ENCODE results near the gene DLEC1.
A peak's percentile ranks its signal among the peaks of the same experiment; 100 is the strongest.
"Not testable (repeated sequence)": the region's sequence is repeated elsewhere in the genome, so short reads cannot be mapped to it uniquely, and the experiment has no call there.

Gene DLEC1

DNA sequence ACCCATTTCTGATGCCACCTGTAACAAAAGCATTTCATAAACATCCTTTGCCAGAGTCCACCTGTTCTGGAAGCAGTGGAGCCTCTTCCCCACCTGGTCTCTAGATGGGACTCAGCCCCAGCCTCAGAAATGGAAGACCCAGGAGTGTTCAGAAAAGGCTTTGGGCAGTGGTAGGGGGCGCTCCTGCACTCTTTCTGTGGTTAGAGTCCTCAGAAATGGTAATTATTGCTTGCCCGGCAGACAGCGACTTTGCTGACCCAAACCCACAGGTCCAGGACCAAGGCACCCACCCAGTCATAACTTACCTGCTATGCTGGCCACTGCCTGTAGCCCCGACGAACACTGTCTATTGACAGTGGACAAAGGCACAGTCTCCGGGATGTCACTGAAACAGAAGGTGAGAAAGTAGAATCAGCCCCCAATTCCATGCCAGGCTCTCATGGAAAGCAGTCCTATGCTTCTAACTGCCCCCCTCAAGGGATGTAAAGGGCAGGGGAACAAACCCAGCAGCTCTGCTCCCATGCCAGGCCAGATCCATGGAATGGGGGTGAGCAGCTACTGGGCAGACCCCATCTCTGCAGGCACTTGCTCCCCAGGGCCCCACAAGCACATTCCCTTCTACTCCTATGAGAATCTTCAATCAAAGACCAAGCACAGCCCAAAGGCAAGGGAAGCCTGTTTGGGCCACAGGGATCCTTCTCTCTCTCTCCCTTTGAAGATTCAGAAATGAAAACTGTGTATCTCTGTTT is 92.8 kb downstream of the DLEC1 start:
- H2AFZ ChIP-seq (ENCODE audit: low read depth, low read length), result no peak overlapping the region
- H3K4me3 ChIP-seq (ENCODE audit: low read length), result no peak overlapping the region
- no peak overlapping the region for H3K9ac ChIP-seq (ENCODE audit: low read length)
- H3K36me3 ChIP-seq (replicated peaks; ENCODE audit: low read depth, low read length), result peaks cover 58% of the 10 kb centered on the region
- no peaks in the 10 kb centered on the region for H3K9me3 ChIP-seq (ENCODE audit: insufficient read depth, low read length)
- peaks cover 27% of the 10 kb centered on the region for H3K79me2 ChIP-seq (ENCODE audit: low read length)
- peaks cover 27% of the 10 kb centered on the region for H3K4me1 ChIP-seq (ENCODE audit: low read length)
- TF ChIP-seq, protein P1, sequence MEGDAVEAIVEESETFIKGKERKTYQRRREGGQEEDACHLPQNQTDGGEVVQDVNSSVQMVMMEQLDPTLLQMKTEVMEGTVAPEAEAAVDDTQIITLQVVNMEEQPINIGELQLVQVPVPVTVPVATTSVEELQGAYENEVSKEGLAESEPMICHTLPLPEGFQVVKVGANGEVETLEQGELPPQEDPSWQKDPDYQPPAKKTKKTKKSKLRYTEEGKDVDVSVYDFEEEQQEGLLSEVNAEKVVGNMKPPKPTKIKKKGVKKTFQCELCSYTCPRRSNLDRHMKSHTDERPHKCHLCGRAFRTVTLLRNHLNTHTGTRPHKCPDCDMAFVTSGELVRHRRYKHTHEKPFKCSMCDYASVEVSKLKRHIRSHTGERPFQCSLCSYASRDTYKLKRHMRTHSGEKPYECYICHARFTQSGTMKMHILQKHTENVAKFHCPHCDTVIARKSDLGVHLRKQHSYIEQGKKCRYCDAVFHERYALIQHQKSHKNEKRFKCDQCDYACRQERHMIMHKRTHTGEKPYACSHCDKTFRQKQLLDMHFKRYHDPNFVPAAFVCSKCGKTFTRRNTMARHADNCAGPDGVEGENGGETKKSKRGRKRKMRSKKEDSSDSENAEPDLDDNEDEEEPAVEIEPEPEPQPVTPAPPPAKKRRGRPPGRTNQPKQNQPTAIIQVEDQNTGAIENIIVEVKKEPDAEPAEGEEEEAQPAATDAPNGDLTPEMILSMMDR (IDR thresholded peaks at IDR 0.05; ENCODE audit: low read depth, low read length), result peak; percentile 94
- no peak for TF ChIP-seq EZH2phosphoT487 (IDR thresholded peaks at IDR 0.05; ENCODE audit: low read depth)
- peaks cover 29% of the 10 kb centered on the region for H4K20me1 ChIP-seq (ENCODE audit: insufficient read depth, low read length)
- peak overlapping the region; percentile 43 for H3K4me2 ChIP-seq (ENCODE audit: low read length)
- no peak overlapping the region for H3K27ac ChIP-seq (ENCODE audit: low read length)
- H3K27me3 ChIP-seq (ENCODE audit: low read depth, low read length), result no peaks in the 10 kb centered on the region

DNA sequence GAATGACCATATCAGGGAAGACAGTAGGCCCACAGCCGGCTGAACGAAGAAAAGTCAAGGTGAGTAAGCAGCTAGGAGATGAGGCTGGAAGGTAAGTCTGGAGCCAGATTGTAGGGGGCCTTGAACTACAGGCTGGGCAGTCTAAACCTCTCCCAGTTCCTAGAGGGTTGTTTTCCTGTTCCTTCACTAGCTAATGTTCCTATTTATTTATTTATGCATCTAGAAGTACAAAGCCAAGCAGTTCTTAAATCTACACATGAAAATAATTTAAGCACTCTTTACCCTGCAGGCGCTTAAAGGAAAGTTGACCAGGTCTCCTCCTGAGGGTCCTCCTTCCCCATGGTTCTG is 94.2 kb downstream of the DLEC1 start:
- TF ChIP-seq EZH2phosphoT487 (IDR thresholded peaks at IDR 0.05; ENCODE audit: low read depth), result no peak
- TF ChIP-seq, protein P1 (IDR thresholded peaks at IDR 0.05; ENCODE audit: low read depth, low read length), result no peak
- Histone ChIP-seq H3K9me3 (ENCODE audit: insufficient read depth, low read length) (no peaks in the 10 kb centered on the region), H3K4me3 (ENCODE audit: low read length) (no peak overlapping the region), H3K9ac (ENCODE audit: low read length) (no peak overlapping the region), H3K27ac (ENCODE audit: low read length) (no peak overlapping the region), H4K20me1 (ENCODE audit: insufficient read depth, low read length) (peaks cover 29% of the 10 kb centered on the region), H3K27me3 (ENCODE audit: low read depth, low read length) (no peaks in the 10 kb centered on the region), H3K4me2 (ENCODE audit: low read length) (no peak overlapping the region), H3K36me3 (replicated peaks; ENCODE audit: low read depth, low read length) (peaks cover 45% of the 10 kb centered on the region), H3K4me1 (ENCODE audit: low read length) (peaks cover 34% of the 10 kb centered on the region), H3K79me2 (ENCODE audit: low read length) (peaks cover 33% of the 10 kb centered on the region), H2AFZ (ENCODE audit: low read depth, low read length) (no peak overlapping the region)

DNA sequence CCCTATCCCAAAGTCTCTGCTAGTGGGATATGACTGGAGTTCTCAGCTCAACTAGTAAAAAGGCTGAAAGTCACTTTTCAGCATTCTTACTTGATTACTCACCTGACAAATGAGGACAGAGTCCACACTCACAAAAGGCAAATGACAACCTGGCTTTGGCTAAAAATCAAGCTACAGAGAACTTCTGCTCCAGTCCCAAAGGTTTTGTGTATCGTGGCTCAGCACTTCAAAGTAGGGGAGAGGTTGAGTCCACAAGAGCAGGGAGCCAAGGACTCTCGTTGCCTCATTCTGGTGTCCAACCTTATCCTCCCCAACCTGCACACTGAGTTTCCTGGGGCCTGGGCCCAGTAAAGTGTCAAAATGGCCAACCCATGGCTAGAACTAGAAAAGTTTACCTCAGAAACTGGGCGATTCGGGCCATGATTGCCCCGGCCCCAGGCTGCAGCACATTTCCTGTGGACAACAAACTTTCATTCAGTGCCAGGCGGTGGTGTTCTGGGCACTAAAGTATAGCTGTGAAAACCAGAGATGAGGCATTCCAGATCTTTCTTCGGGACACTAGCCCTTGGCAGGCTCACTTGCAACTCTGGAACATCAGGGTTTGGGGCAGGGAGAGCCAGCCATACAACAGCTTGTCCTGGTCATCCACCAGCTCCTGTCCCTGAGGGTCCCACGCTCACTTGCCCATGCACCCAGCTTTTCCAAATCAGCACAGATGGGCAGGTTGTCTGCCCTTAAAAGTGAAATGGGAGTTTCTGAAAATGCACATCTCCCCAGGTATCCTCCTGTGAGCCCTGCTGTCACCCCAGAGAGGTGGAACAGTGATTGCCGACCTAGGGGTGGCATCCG is 94.8 kb downstream of the DLEC1 start:
- Histone ChIP-seq H3K4me2 (ENCODE audit: low read length) (no peak overlapping the region), H3K36me3 (replicated peaks; ENCODE audit: low read depth, low read length) (peaks cover 42% of the 10 kb centered on the region)
- TF ChIP-seq, protein P1 (IDR thresholded peaks at IDR 0.05; ENCODE audit: low read depth, low read length), result no peak
- TF ChIP-seq EZH2phosphoT487 (IDR thresholded peaks at IDR 0.05; ENCODE audit: low read depth), result no peak

DNA sequence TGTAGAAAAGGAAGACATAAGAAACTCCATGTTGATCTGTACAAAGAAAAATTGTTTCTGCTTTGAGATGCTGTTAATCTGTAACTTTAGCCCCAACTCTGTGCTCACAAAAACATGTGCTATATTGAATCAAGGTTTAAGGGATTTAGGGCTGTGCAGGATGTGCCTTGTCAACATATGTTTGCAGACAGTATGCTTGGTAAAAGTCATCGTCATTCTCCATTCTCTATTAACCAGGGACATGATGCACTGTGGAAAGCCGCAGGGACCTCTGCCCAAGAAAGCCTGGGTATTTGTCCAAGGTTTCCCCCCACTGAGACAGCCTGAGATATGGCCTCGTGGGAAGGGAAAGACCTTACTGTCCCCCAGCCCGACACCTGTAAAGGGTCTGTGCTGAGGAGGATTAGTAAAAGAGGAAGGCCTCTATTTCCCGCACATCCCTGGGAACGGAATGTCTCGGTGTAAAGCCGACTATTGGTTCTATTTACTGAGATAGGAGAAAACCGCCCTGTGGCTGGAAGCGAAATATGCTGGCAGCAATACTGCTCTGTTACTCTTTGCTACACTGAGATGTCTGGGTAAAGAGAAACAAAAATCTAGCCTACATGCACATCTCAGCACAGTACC is 95.6 kb downstream of the DLEC1 start:
- not testable (repeated sequence) for H3K9me3 ChIP-seq (ENCODE audit: insufficient read depth, low read length); H3K27me3 ChIP-seq (ENCODE audit: low read depth, low read length); H3K27ac ChIP-seq (ENCODE audit: low read length); H2AFZ ChIP-seq (ENCODE audit: low read depth, low read length); H3K4me2 ChIP-seq (ENCODE audit: low read length); H3K4me3 ChIP-seq (ENCODE audit: low read length); H3K9ac ChIP-seq (ENCODE audit: low read length)
- Histone ChIP-seq H3K79me2 (ENCODE audit: low read length) (peaks cover 47% of the 10 kb centered on the region), H3K36me3 (replicated peaks; ENCODE audit: low read depth, low read length) (peaks cover 34% of the 10 kb centered on the region), H4K20me1 (ENCODE audit: insufficient read depth, low read length) (peaks cover 29% of the 10 kb centered on the region), H3K4me1 (ENCODE audit: low read length) (peaks cover 40% of the 10 kb centered on the region)

More for the DNA sequence above, 94.8 kb downstream of the DLEC1 start:
- Histone ChIP-seq H2AFZ (ENCODE audit: low read depth, low read length) (no peak overlapping the region), H3K9me3 (ENCODE audit: insufficient read depth, low read length) (no peaks in the 10 kb centered on the region), H3K4me3 (ENCODE audit: low read length) (no peak overlapping the region), H3K27ac (ENCODE audit: low read length) (no peak overlapping the region), H4K20me1 (ENCODE audit: insufficient read depth, low read length) (peaks cover 29% of the 10 kb centered on the region), H3K27me3 (ENCODE audit: low read depth, low read length) (no peaks in the 10 kb centered on the region), H3K4me1 (ENCODE audit: low read length) (peaks cover 36% of the 10 kb centered on the region), H3K9ac (ENCODE audit: low read length) (no peak overlapping the region), H3K79me2 (ENCODE audit: low read length) (peaks cover 39% of the 10 kb centered on the region)

DNA sequence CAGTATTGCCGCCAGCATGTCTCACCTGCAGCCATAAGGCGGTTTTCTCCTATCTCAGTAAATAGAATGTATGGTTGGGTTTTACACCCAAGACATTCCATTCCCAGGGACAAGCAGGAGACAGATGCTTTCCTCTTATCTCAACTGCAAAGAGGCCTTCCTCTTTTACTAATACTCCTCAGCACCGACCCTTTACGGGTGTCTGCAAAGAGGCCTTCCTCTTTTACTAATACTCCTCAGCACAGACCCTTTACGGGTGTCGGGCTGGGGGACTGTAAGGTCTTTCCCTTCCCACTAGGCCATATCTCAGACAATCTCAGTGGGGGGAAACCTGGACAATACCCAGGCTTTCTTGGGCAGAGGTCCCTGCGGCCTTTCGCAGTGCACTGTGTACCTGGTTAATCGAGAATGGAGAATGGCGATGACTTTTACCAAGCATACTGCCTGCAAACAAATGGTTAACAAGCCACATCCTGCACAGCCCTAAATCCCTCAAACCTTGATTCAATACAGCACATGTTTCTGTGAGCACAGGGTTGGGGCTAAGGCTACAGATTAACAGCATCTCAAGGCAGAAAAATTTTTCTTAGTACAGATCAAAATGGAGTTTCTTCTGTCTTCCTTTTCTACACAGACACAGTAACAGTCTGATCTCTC is 96.7 kb downstream of the DLEC1 start:
- peaks cover 35% of the 10 kb centered on the region for H3K36me3 ChIP-seq (replicated peaks; ENCODE audit: low read depth, low read length)
- H2AFZ ChIP-seq (ENCODE audit: low read depth, low read length); H3K27me3 ChIP-seq (ENCODE audit: low read depth, low read length); H3K9me3 ChIP-seq (ENCODE audit: insufficient read depth, low read length): not testable (repeated sequence)
- peaks cover 52% of the 10 kb centered on the region for H3K79me2 ChIP-seq (ENCODE audit: low read length)
- peaks cover 22% of the 10 kb centered on the region for H4K20me1 ChIP-seq (ENCODE audit: insufficient read depth, low read length)
- peak overlapping the region; percentile 87 for H3K4me2 ChIP-seq (ENCODE audit: low read length)
- peak overlapping the region; percentile 86 for H3K9ac ChIP-seq (ENCODE audit: low read length)
- peak overlapping the region; percentile 37 for H3K27ac ChIP-seq (ENCODE audit: low read length)
- peaks cover 40% of the 10 kb centered on the region for H3K4me1 ChIP-seq (ENCODE audit: low read length)
- H3K4me3 ChIP-seq (ENCODE audit: low read length), result peak overlapping the region; percentile 82
